ENCODE data around the gene ZNRF2. TPM values are rescaled to one million over a fixed set of nuclear protein-coding genes. Genes with fewer than 3 reads are reported as not detected.

The ZNRF2 gene
- total and polyA plus RNA-seq, 4 donors = 4.8 to 21.1 (median 11.2) TPM

- WGBS, 2 donors = 74 to 96% methylated on average over 3 of the region's 3 CpGs
Observed at GRCh38 chr7:30315589-30315988, 31.2 kb downstream of the ZNRF2 start.

DNA sequence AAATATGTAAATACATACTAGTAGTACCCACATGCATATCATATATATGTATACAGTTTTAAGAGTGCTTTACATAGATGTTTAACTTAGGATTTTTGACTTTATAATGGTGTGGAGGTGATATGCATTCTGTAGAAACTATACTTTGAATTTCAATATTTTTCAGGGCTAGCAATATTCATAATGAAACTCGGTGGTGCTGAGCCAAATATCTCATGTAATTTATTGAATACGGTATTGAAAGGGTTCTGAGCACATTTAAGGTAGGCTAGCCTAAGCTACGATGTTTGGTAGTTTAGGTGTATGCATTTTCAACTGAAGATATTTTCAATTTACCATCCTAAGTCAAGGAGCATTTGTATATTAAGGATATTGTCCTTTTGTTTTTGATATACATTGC, 36.0 kb downstream of the ZNRF2 start:
- H3K27me3 ChIP-seq (ENCODE audit: control insufficient read depth in 1 of 2, insufficient read depth in 2 of 2, low read length in 1 of 2) = no peaks in the 10 kb centered on the region
- ATAC-seq (ENCODE audit: low FRiP score) (no peak), DNase-seq (no peak)
- H3K27ac ChIP-seq (ENCODE audit: low read depth in 1 of 2, low read length in 2 of 2) = no peak overlapping the region
- peaks cover 0 to 5% of the 10 kb centered on the region in 2 donors for H3K4me1 ChIP-seq (ENCODE audit: control insufficient read depth in 1 of 2, insufficient read depth in 2 of 2, low read length in 2 of 2)
- H3K36me3 ChIP-seq (ENCODE audit: control insufficient read depth in 1 of 2, insufficient read depth in 2 of 2, low read length in 1 of 2) = no peaks in the 10 kb centered on the region
- H3K9me3 ChIP-seq (ENCODE audit: control insufficient read depth, low read length) = no peaks in the 10 kb centered on the region
- H3K4me3 ChIP-seq (ENCODE audit: low read length in 2 of 2) = no peak overlapping the region
- 94 to 96% methylated on average over 3 of the region's 3 CpGs for WGBS, 2 donors
- intact Hi-C loops (cut with DNase I) = no loop called here

More at GRCh38 chr7:30315589-30315988, 31.2 kb downstream of the ZNRF2 start:
- intact Hi-C loops (cut with DNase I) = no loop called here
- H3K4me1 ChIP-seq (ENCODE audit: control insufficient read depth in 1 of 2, insufficient read depth in 2 of 2, low read length in 2 of 2) = peaks cover 0 to 2% of the 10 kb centered on the region in 2 donors
- no peak for ATAC-seq (ENCODE audit: low FRiP score)
- no peaks in the 10 kb centered on the region for H3K9me3 ChIP-seq (ENCODE audit: control insufficient read depth, low read length)
- DNase-seq = no peak
- no peaks in the 10 kb centered on the region for H3K27me3 ChIP-seq (ENCODE audit: control insufficient read depth in 1 of 2, insufficient read depth in 2 of 2, low read length in 1 of 2)
- H3K36me3 ChIP-seq (ENCODE audit: control insufficient read depth in 1 of 2, insufficient read depth in 2 of 2, low read length in 1 of 2) = no peaks in the 10 kb centered on the region
- no peak overlapping the region for H3K4me3 ChIP-seq (ENCODE audit: low read length in 2 of 2)
- no peak overlapping the region for H3K27ac ChIP-seq (ENCODE audit: low read depth in 1 of 2, low read length in 2 of 2)

- ATAC-seq (ENCODE audit: low FRiP score) = no peak
- Histone ChIP-seq H3K27ac (ENCODE audit: low read depth in 1 of 2, low read length in 2 of 2) (no peak overlapping the region), H3K9me3 (ENCODE audit: control insufficient read depth, low read length) (no peaks in the 10 kb centered on the region), H3K36me3 (ENCODE audit: control insufficient read depth in 1 of 2, insufficient read depth in 2 of 2, low read length in 1 of 2) (no peaks in the 10 kb centered on the region), H3K27me3 (ENCODE audit: control insufficient read depth in 1 of 2, insufficient read depth in 2 of 2, low read length in 1 of 2) (no peaks in the 10 kb centered on the region), H3K4me3 (ENCODE audit: low read length in 2 of 2) (no peak overlapping the region), H3K4me1 (ENCODE audit: control insufficient read depth in 1 of 2, insufficient read depth in 2 of 2, low read length in 2 of 2) (peaks cover 0 to 5% of the 10 kb centered on the region in 2 donors)
- DNase-seq = no peak
- intact Hi-C loops (cut with DNase I) = no loop called here
- WGBS, 2 donors = 46 to 56% methylated on average over 8 of the region's 8 CpGs
Observed at GRCh38 chr7:30321089-30321881, 36.9 kb downstream of the ZNRF2 start.

GRCh38 chr7:30321882-30322192, 37.4 kb downstream of the ZNRF2 start:
- ATAC-seq (ENCODE audit: low FRiP score) = no peak
- Histone ChIP-seq H3K27me3 (ENCODE audit: control insufficient read depth in 1 of 2, insufficient read depth in 2 of 2, low read length in 1 of 2) (no peaks in the 10 kb centered on the region), H3K36me3 (ENCODE audit: control insufficient read depth in 1 of 2, insufficient read depth in 2 of 2, low read length in 1 of 2) (no peaks in the 10 kb centered on the region), H3K4me1 (ENCODE audit: control insufficient read depth in 1 of 2, insufficient read depth in 2 of 2, low read length in 2 of 2) (peaks cover 0 to 5% of the 10 kb centered on the region in 2 donors), H3K9me3 (ENCODE audit: control insufficient read depth, low read length) (no peaks in the 10 kb centered on the region), H3K4me3 (ENCODE audit: low read length in 2 of 2) (no peak overlapping the region), H3K27ac (ENCODE audit: low read depth in 1 of 2, low read length in 2 of 2) (no peak overlapping the region)
- DNase-seq = no peak
- intact Hi-C loops (cut with DNase I) = no loop called here
- WGBS, 2 donors = 88 to 89% methylated on average over 2 of the region's 2 CpGs

GRCh38 chr7:30322271-30323005, 38.0 kb downstream of the ZNRF2 start:
- Histone ChIP-seq H3K36me3 (ENCODE audit: control insufficient read depth in 1 of 2, insufficient read depth in 2 of 2, low read length in 1 of 2) (no peaks in the 10 kb centered on the region), H3K4me1 (ENCODE audit: control insufficient read depth in 1 of 2, insufficient read depth in 2 of 2, low read length in 2 of 2) (peaks cover 0 to 5% of the 10 kb centered on the region in 2 donors), H3K9me3 (ENCODE audit: control insufficient read depth, low read length) (no peaks in the 10 kb centered on the region), H3K4me3 (ENCODE audit: low read length in 2 of 2) (no peak overlapping the region), H3K27ac (ENCODE audit: low read depth in 1 of 2, low read length in 2 of 2) (no peak overlapping the region), H3K27me3 (ENCODE audit: control insufficient read depth in 1 of 2, insufficient read depth in 2 of 2, low read length in 1 of 2) (no peaks in the 10 kb centered on the region)
- no peak for DNase-seq
- WGBS, 2 donors = 74 to 84% methylated on average over 4 of the region's 4 CpGs
- peak; percentile 41 for ATAC-seq (ENCODE audit: low FRiP score)
- intact Hi-C loops (cut with DNase I) = no loop called here

DNA sequence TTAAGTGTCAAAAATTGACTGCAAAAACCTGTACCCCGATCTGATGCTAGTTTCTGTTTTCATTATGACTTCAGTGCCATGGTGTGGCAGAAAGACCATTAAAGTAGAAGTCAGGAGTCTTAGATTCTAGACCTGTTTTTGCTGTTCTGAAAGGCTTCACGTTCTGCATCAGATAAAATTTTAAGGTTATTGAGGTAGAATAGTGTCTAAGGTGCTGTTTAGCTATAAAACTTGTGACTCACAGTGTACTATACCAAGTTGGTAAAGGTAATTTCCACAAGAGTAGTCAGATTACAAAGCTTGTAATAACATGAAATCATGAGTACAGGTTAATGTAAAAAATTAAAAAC, 38.6 kb downstream of the ZNRF2 start:
- H3K27me3 ChIP-seq (ENCODE audit: control insufficient read depth in 1 of 2, insufficient read depth in 2 of 2, low read length in 1 of 2) = no peaks in the 10 kb centered on the region
- H3K4me3 ChIP-seq (ENCODE audit: low read length in 2 of 2) = no peak overlapping the region
- no peaks in the 10 kb centered on the region for H3K9me3 ChIP-seq (ENCODE audit: control insufficient read depth, low read length)
- 64 to 71% methylated on average over 2 of the region's 2 CpGs for WGBS, 2 donors
- no peaks in the 10 kb centered on the region for H3K36me3 ChIP-seq (ENCODE audit: control insufficient read depth in 1 of 2, insufficient read depth in 2 of 2, low read length in 1 of 2)
- DNase-seq = no peak
- H3K4me1 ChIP-seq (ENCODE audit: control insufficient read depth in 1 of 2, insufficient read depth in 2 of 2, low read length in 2 of 2) = peaks cover 0 to 5% of the 10 kb centered on the region in 2 donors
- H3K27ac ChIP-seq (ENCODE audit: low read depth in 1 of 2, low read length in 2 of 2) = no peak overlapping the region
- intact Hi-C loops (cut with DNase I) = no loop called here
- no peak for ATAC-seq (ENCODE audit: low FRiP score)

DNA sequence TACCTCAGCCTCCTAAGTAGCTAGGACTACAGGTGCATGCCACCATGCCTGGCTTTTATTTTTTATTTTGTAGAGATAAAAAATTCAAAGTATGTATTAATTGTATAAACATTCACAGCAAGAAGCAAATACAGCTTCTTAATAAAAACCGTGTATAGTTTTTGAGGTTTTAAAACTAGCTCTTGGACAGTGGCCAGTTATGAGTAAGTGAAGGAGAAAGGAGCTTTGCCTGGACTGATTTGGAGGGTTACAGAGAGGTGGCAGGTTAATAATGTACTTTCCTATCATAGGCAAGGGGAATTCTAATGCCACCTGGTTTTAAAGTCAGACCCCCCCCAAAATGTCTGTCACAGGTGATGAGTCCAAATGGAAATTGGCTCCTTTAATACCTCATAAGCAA, 43.4 kb downstream of the ZNRF2 start:
- intact Hi-C loops (cut with DNase I) = no loop called here
- H3K9me3 ChIP-seq (ENCODE audit: control insufficient read depth, low read length) = no peaks in the 10 kb centered on the region
- no peak overlapping the region for H3K4me3 ChIP-seq (ENCODE audit: low read length in 2 of 2)
- DNase-seq (no peak), ATAC-seq (ENCODE audit: low FRiP score) (no peak)
- no peaks in the 10 kb centered on the region for H3K4me1 ChIP-seq (ENCODE audit: control insufficient read depth in 1 of 2, insufficient read depth in 2 of 2, low read length in 2 of 2)
- 3 to 5% methylated on average over 1 of the region's 1 CpG for WGBS, 2 donors
- no peak overlapping the region for H3K27ac ChIP-seq (ENCODE audit: low read depth in 1 of 2, low read length in 2 of 2)
- no peaks in the 10 kb centered on the region for H3K27me3 ChIP-seq (ENCODE audit: control insufficient read depth in 1 of 2, insufficient read depth in 2 of 2, low read length in 1 of 2)
- H3K36me3 ChIP-seq (ENCODE audit: control insufficient read depth in 1 of 2, insufficient read depth in 2 of 2, low read length in 1 of 2) = no peaks in the 10 kb centered on the region

GRCh38 chr7:30328381-30328780, 44.0 kb downstream of the ZNRF2 start:
- Histone ChIP-seq H3K27me3 (ENCODE audit: control insufficient read depth in 1 of 2, insufficient read depth in 2 of 2, low read length in 1 of 2) (no peaks in the 10 kb centered on the region), H3K27ac (ENCODE audit: low read depth in 1 of 2, low read length in 2 of 2) (no peak overlapping the region), H3K36me3 (ENCODE audit: control insufficient read depth in 1 of 2, insufficient read depth in 2 of 2, low read length in 1 of 2) (no peaks in the 10 kb centered on the region), H3K9me3 (ENCODE audit: control insufficient read depth, low read length) (no peaks in the 10 kb centered on the region), H3K4me1 (ENCODE audit: control insufficient read depth in 1 of 2, insufficient read depth in 2 of 2, low read length in 2 of 2) (no peaks in the 10 kb centered on the region), H3K4me3 (ENCODE audit: low read length in 2 of 2) (no peak overlapping the region)
- intact Hi-C loops (cut with DNase I) = no loop called here
- DNase-seq = no peak
- no peak for ATAC-seq (ENCODE audit: low FRiP score)

DNA sequence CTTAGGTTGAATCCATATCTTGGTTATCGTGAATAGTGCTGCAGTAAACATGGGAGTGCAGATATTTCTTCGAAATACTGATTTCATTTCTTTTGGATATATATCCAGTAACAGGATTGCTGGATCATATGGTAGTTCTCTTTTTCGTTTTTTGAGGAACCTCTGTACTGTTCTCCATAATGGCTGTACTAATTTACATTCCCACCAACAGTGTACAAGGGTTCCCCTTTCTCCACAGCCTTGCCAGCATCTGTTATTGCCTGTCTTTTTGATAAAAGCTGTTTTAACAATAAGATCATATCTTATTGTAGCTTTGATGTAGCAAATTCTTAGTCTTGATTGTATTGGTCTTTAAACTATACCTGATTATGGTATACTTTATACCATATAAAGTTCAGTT, 45.3 kb downstream of the ZNRF2 start:
- DNase-seq (no peak), ATAC-seq (ENCODE audit: low FRiP score) (no peak)
- intact Hi-C loops (cut with DNase I) = no loop called here
- H3K27me3 ChIP-seq (ENCODE audit: control insufficient read depth in 1 of 2, insufficient read depth in 2 of 2, low read length in 1 of 2) = no peaks in the 10 kb centered on the region
- no peak overlapping the region for H3K4me3 ChIP-seq (ENCODE audit: low read length in 2 of 2)
- H3K9me3 ChIP-seq (ENCODE audit: control insufficient read depth, low read length) = no peaks in the 10 kb centered on the region
- no peaks in the 10 kb centered on the region for H3K4me1 ChIP-seq (ENCODE audit: control insufficient read depth in 1 of 2, insufficient read depth in 2 of 2, low read length in 2 of 2)
- 90 to 92% methylated on average over 3 of the region's 3 CpGs for WGBS, 2 donors
- H3K36me3 ChIP-seq (ENCODE audit: control insufficient read depth in 1 of 2, insufficient read depth in 2 of 2, low read length in 1 of 2) = no peaks in the 10 kb centered on the region
- H3K27ac ChIP-seq (ENCODE audit: low read depth in 1 of 2, low read length in 2 of 2) = no peak overlapping the region
